Fibroblast of pulmonary artery (primary cell): ENCODE results near the gene UCN.

ENCODE experiments used
- DNase-seq: peaks from one replicate; pipeline ENCODE4 v3.0.0-alpha.2; 2010; ENCODE audit warnings: low read depth
- H3K4me3 ChIP-seq: replicated peaks from 2 replicates; pipeline ENCODE4 v1.5.1; 2011; ENCODE audit warnings: low read depth, mild to moderate bottlenecking, control low read depth, low read length, moderate library complexity
- CTCF ChIP-seq: IDR thresholded peaks from 2 replicates; pipeline ENCODE4 v1.5.1; 2011; ENCODE audit warnings: mild to moderate bottlenecking, control low read depth, low read length, inconsistent platforms; ENCODE audit errors: missing control alignments

Gene UCN

GRCh38 chr2:27296481-27296880 is 11.8 kb downstream of the UCN start:
- no peak overlapping the region for H3K4me3 ChIP-seq
- peak; percentile 28 for DNase-seq
- TF ChIP-seq CTCF, result no peak

- no peak for DNase-seq
- no peak for TF ChIP-seq CTCF
- H3K4me3 ChIP-seq, result no peak overlapping the region
Measured at GRCh38 chr2:27294928-27295327, 13.3 kb downstream of the UCN start.

GRCh38 chr2:27291865-27292264 is 16.4 kb downstream of the UCN start:
- DNase-seq, result no peak
- no peak overlapping the region for H3K4me3 ChIP-seq
- TF ChIP-seq CTCF, result no peak

DNA sequence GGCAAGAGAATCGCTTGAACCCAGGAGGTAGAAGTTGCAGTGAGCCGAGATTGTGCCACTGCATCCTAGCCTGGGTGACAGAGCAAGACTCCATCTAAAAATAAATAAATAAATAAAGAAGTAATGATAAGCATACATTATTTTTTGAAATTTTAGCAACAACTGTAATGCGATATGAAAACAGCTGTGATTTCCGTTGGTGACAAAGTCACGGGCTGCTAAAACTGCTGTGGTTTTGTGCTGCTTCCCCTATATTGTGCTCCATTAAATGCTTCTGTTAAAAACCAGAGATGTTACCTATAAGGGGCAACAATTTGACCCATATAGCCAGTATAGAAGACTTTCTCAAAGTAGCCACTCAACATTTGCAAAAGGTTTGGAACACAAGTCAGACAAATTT is 17.7 kb downstream of the UCN start:
- no peak for TF ChIP-seq CTCF
- DNase-seq, result no peak
- H3K4me3 ChIP-seq, result no peak overlapping the region

DNA sequence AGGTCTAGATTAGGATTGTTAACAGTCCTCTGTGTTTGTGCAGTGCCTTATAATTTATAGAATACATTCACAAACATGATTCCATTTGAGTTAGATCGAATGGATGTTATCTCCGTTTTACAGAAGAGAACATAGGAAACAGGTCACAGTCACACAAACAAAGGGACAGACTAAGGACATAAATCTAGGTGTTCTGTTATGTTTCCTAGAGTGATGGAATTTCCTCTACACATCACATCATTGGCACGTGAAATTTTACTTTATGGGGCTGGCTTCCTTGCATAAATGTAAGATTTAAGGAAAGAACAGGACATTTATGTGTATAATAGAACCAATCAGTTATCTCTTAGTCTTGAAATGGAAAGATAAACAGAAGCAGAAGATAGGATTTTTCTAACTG is 19.6 kb downstream of the UCN start:
- TF ChIP-seq CTCF, result no peak
- DNase-seq, result no peak
- H3K4me3 ChIP-seq, result no peak overlapping the region

DNA sequence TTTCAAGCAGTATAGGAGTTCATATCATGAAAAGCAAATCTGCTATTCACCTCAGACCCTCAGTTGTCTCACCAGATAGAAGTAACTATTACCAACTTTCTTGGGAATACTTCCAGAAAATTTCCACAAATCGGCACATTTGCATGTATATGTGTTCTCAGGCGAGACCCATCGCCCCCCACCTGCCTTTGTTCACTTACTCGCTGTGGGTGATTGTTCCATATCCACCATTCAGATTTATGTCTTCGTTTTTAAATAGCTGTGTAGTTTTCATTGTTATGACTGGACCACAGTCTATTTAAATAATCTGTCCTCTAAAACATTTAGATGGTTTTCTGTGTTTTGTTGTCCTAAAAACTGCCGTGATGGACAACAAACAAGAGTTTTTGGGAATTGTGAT is 22.8 kb downstream of the UCN start:
- no peak overlapping the region for H3K4me3 ChIP-seq
- no peak for DNase-seq
- TF ChIP-seq CTCF, result no peak

GRCh38 chr2:27284996-27285395 is 23.2 kb downstream of the UCN start:
- no peak overlapping the region for H3K4me3 ChIP-seq
- no peak for DNase-seq
- no peak for TF ChIP-seq CTCF
